K562 (cell line): ENCODE measurements around the gene GNG7.

Experiments used
- KAT8 ChIP-seq: fragments of 450-650 bp; IDR thresholded peaks from 2 replicates; pipeline ENCODE4 v1.6.1; 2016; ENCODE audit warnings: low read depth, mild to moderate bottlenecking
- MYC ChIP-seq, 2 experiments: fragments of 250-450 bp in 1 of 2; sonication (Bioruptor Pico) in 1 of 2; IDR thresholded peaks; 2 replicates each; pipeline versions ENCODE4 v1.5.1 to v1.6.1; 2012 to 2021; ENCODE audit warnings: low read depth in 2 of 2, borderline replicate concordance in 1 of 2, improper control_type of control experiment in 1 of 2, low read length in 1 of 2, mild to moderate bottlenecking in 1 of 2, moderate library complexity in 1 of 2
- RAD21 ChIP-seq, 2 experiments: fragments of 250-450 bp in 1 of 2; fragments of 450-650 bp in 1 of 2; sonication (Bioruptor Pico) in 1 of 2; formaldehyde crosslinking in 1 of 2; IDR thresholded peaks in 1 of 2; conservative IDR thresholded peaks in 1 of 2; 2 replicates each; pipeline versions ENCODE4 v1.4.0 to v1.8.0; 2020 to 2022; ENCODE audit warnings: mild to moderate bottlenecking in 2 of 2, moderate library complexity in 1 of 2
- RFX7 ChIP-seq: fragments of 250-450 bp; sonication (Bioruptor Pico); IDR thresholded peaks from 2 replicates; pipeline ENCODE4 v1.5.1; 2021; ENCODE audit warnings: mild to moderate bottlenecking
- TF ChIP-seq, protein P1 (sequence below): IDR thresholded peaks from 2 replicates; pipeline ENCODE4 v1.6.1; 2016; ENCODE audit warnings: missing genetic modification characterization, missing compliant biosample characterization
- TF ChIP-seq, protein P2 (sequence below): fragments of 250-450 bp; sonication (Bioruptor Pico); IDR thresholded peaks from 2 replicates; pipeline ENCODE4 v1.8.0; 2021; ENCODE audit warnings: moderate library complexity, mild to moderate bottlenecking, inconsistent platforms
- TF ChIP-seq, protein P3 (sequence below): fragments of 450-650 bp; conservative IDR thresholded peaks from 2 replicates; pipeline ENCODE4 v1.6.1; 2016; ENCODE audit warnings: missing genetic modification characterization, low read depth, mild to moderate bottlenecking, control low read depth, missing compliant biosample characterization

DNA sequence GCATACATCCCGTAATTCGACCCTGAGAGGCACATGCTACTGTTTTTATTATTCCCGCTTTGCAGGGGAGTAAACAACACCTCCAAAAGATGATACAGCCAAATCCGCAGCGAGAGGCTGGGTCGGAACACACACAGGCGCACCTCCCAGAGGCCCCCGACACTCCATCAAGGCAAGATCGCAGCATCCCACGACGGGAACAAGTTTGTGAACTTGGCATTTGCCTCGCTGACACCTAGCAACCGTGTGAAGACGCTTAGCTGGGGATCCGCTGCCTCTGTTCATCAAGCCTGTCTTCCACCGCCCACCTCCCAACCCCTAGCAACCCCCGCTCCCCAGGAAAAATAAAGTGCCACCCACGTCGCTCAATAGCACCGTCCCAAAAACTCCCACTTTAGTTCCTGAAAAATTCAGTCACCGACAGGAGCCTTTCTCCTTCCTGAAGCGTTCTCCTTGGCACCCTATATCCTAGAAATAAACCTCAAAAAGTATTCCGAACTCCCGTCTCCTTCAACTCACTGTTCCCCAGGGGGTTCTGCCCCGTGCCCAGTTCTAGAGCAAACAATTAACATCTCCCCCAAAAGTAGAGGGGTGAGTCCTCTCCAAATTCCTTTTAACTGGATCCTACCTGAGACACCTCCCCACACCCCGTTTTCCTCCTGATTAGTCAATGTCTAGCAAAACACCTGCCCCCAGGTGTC is 1.7 kb downstream of the GNG7 start:
- TF ChIP-seq, protein P1, sequence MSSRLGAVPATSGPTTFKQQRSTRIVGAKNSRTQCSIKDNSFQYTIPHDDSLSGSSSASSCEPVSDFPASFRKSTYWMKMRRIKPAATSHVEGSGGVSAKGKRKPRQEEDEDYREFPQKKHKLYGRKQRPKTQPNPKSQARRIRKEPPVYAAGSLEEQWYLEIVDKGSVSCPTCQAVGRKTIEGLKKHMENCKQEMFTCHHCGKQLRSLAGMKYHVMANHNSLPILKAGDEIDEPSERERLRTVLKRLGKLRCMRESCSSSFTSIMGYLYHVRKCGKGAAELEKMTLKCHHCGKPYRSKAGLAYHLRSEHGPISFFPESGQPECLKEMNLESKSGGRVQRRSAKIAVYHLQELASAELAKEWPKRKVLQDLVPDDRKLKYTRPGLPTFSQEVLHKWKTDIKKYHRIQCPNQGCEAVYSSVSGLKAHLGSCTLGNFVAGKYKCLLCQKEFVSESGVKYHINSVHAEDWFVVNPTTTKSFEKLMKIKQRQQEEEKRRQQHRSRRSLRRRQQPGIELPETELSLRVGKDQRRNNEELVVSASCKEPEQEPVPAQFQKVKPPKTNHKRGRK (tag) = no peak
- TF ChIP-seq, protein P2, sequence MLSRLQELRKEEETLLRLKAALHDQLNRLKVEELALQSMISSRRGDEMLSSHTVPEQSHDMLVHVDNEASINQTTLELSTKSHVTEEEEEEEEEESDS (CRISPR knock-in tag) = no peak
- TF ChIP-seq RAD21 (CRISPR knock-in tag; conservative IDR thresholded peaks at IDR 0.05 in 1 of 2, IDR thresholded peaks at IDR 0.05 in 1 of 2) (no peak), KAT8 (no peak), MYC (IDR thresholded peaks at IDR 0.05; ENCODE audit: low read depth, low read length) (no peak), MYC (CRISPR knock-in tag; IDR thresholded peaks at IDR 0.05; ENCODE audit: borderline replicate concordance, low read depth) (no peak), RFX7 (no peak)
- TF ChIP-seq, protein P3, sequence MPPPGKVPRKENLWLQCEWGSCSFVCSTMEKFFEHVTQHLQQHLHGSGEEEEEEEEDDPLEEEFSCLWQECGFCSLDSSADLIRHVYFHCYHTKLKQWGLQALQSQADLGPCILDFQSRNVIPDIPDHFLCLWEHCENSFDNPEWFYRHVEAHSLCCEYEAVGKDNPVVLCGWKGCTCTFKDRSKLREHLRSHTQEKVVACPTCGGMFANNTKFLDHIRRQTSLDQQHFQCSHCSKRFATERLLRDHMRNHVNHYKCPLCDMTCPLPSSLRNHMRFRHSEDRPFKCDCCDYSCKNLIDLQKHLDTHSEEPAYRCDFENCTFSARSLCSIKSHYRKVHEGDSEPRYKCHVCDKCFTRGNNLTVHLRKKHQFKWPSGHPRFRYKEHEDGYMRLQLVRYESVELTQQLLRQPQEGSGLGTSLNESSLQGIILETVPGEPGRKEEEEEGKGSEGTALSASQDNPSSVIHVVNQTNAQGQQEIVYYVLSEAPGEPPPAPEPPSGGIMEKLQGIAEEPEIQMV (tag) = no peak
